Keratinocyte (primary cell): ENCODE measurements around the gene XRCC2. TPM values are rescaled to one million over a fixed set of nuclear protein-coding genes. Genes with fewer than 3 reads are reported as not detected.
"Not testable (repeated sequence)": the region's sequence is repeated elsewhere in the genome, so short reads cannot be mapped to it uniquely, and the experiment has no call there.

Source experiments
- DNase-seq: peaks from one replicate; pipeline ENCODE4 v3.0.0-alpha.2; 2011; ENCODE audit warnings: low read depth, missing footprints, low spot score
- FAIRE-seq: peaks from 2 replicates; lab custom pipeline; 2011; peaks lifted over from hg19 to GRCh38; lab: Jason Lieb, UNC
- H2AFZ ChIP-seq: 2 replicates; pipeline ENCODE4 v1.6.0; 2012; ENCODE audit warnings: low read length, control low read depth, inconsistent platforms; ENCODE audit not compliant: control insufficient read depth
- H3K27ac ChIP-seq: 2 replicates; pipeline ENCODE4 v1.5.1; 2011; ENCODE audit warnings: low read length; ENCODE audit not compliant: control insufficient read depth, insufficient read depth
- H3K27me3 ChIP-seq: 3 replicates; pipeline ENCODE4 v1.6.0; 2011; ENCODE audit warnings: low read length; ENCODE audit not compliant: control insufficient read depth, insufficient read depth; ENCODE audit errors: extremely low read depth
- H3K36me3 ChIP-seq, 2 experiments: 2 replicates in 1 of 2; 3 replicates in 1 of 2; pipeline ENCODE4 v1.5.1; 2011; ENCODE audit warnings: low read length in 2 of 2, mild to moderate bottlenecking in 1 of 2; ENCODE audit not compliant: control insufficient read depth in 2 of 2, insufficient read depth in 2 of 2; ENCODE audit errors: extremely low read depth in 1 of 2
- H3K4me1 ChIP-seq: 3 replicates; pipeline ENCODE4 v1.5.1; 2011; ENCODE audit warnings: low read length; ENCODE audit not compliant: control insufficient read depth, insufficient read depth; ENCODE audit errors: extremely low read depth
- H3K4me2 ChIP-seq: 3 replicates; pipeline ENCODE4 v1.6.0; 2011; ENCODE audit warnings: low read depth, low read length; ENCODE audit not compliant: control insufficient read depth, insufficient read depth; ENCODE audit errors: extremely low read depth
- H3K4me3 ChIP-seq, 3 experiments: fragments of 200-600 bp in 1 of 3; sonication (generic) in 1 of 3; 2 replicates in 2 of 3; 3 replicates in 1 of 3; pipeline ENCODE4 v1.5.1; 2011 to 2016; ENCODE audit warnings: low read length in 3 of 3, mild to moderate bottlenecking in 3 of 3, control low read depth in 2 of 3, inconsistent platforms in 1 of 3, low read depth in 1 of 3, mixed read lengths in 1 of 3, mixed run types in 1 of 3, moderate library complexity in 1 of 3; ENCODE audit not compliant: control insufficient read depth in 2 of 3, insufficient read depth in 2 of 3; ENCODE audit errors: extremely low read depth in 1 of 3
- H3K79me2 ChIP-seq: 2 replicates; pipeline ENCODE4 v1.6.0; 2012; ENCODE audit warnings: low read length; ENCODE audit not compliant: control insufficient read depth, insufficient read depth
- H3K9ac ChIP-seq: 3 replicates; pipeline ENCODE4 v1.6.0; 2011; ENCODE audit warnings: low read length; ENCODE audit not compliant: control insufficient read depth, insufficient read depth; ENCODE audit errors: extremely low read depth
- H3K9me1 ChIP-seq: 3 replicates; pipeline ENCODE4 v1.6.0; 2011; ENCODE audit warnings: low read length; ENCODE audit not compliant: control insufficient read depth, insufficient read depth; ENCODE audit errors: extremely low read depth
- H3K9me3 ChIP-seq: 2 replicates; pipeline ENCODE4 v1.5.1; 2012; ENCODE audit warnings: low read depth, low read length; ENCODE audit not compliant: control insufficient read depth
- H4K20me1 ChIP-seq: 3 replicates; pipeline ENCODE4 v1.6.0; 2011; ENCODE audit warnings: low read length; ENCODE audit not compliant: control insufficient read depth, insufficient read depth; ENCODE audit errors: extremely low read depth
- EZH2 ChIP-seq: IDR thresholded peaks from one replicate; pipeline ENCODE4 v1.6.1; 2012; ENCODE audit warnings: inconsistent platforms, mild to moderate bottlenecking, low read length, moderate library complexity
- dilution Hi-C: fragments of 300-500 bp; cut with MboI; formaldehyde crosslinking; loops from one replicate; pipeline ENCODE4 v1.7.0; 2020; ENCODE audit warnings: low sequenced_read_pairs; ENCODE audit not compliant: extremely low pct_ligation_motif_present
- polyA minus RNA-seq, 3 experiments: library from RNA; depleted of rRNA, polyadenylated mRNA; stranded (reverse); fragments of >200 nt; gene quantifications; 1 replicate in 1 of 3; 2 replicates in 1 of 3; 3 replicates in 1 of 3; pipeline ENCODE4 v1.2.3, GENCODE V29; 2011
- polyA plus RNA-seq, 5 experiments: library from polyadenylated mRNA; depleted of rRNA in 3 of 5; stranded (reverse) in 3 of 5; stranded (forward) in 1 of 5; unstranded in 1 of 5; fragments of >200 nt; gene quantifications; 1 replicate in 1 of 5; 2 replicates in 3 of 5; 3 replicates in 1 of 5; pipeline versions ENCODE4 v1.2.1 to v1.2.3, GENCODE V29; 2011 to 2012; ENCODE audit warnings: missing spikeins in 2 of 5, low read depth in 1 of 5, low replicate concordance in 1 of 5
- TF ChIP-seq, protein P1 (sequence below), 3 experiments: IDR thresholded peaks in 1 of 3; conservative IDR thresholded peaks in 1 of 3; optimal IDR thresholded peaks in 1 of 3; 2 replicates in 2 of 3; 3 replicates in 1 of 3; pipeline versions ENCODE3 to v1.5.1; 2011; ENCODE audit warnings: low read length in 3 of 3, mild to moderate bottlenecking in 3 of 3, moderate library complexity in 2 of 3, control low read depth in 1 of 3, inconsistent platforms in 1 of 3; ENCODE audit not compliant: insufficient read depth in 2 of 3; ENCODE audit errors: extremely low read depth in 1 of 3

XRCC2 gene
- 0.86 to 3.8 TPM (median 2.0 TPM) in 3 replicates for polyA plus RNA-seq
- 0.42 TPM for polyA plus RNA-seq (2011; ENCODE audit: low read depth)
- 0.48 and 0.84 TPM in 2 replicates for polyA plus RNA-seq (2011; cell fraction: cytosol; rRNA removed)
- 2.5 and 3.1 TPM in 2 replicates for polyA plus RNA-seq (2011; cell fraction: nucleus; rRNA removed)
- 0.13 and 2.0 TPM in 2 replicates for polyA plus RNA-seq (2012; ENCODE audit: low replicate concordance)
- polyA minus RNA-seq: 0.43 to 3.5 TPM (median 0.62 TPM) in 3 replicates
- polyA minus RNA-seq (2011; cell fraction: cytosol; rRNA and poly(A)+ RNA removed): 0.58 TPM
- 1.3 and 1.6 TPM in 2 replicates for polyA minus RNA-seq (2011; cell fraction: nucleus; rRNA and poly(A)+ RNA removed)

DNA sequence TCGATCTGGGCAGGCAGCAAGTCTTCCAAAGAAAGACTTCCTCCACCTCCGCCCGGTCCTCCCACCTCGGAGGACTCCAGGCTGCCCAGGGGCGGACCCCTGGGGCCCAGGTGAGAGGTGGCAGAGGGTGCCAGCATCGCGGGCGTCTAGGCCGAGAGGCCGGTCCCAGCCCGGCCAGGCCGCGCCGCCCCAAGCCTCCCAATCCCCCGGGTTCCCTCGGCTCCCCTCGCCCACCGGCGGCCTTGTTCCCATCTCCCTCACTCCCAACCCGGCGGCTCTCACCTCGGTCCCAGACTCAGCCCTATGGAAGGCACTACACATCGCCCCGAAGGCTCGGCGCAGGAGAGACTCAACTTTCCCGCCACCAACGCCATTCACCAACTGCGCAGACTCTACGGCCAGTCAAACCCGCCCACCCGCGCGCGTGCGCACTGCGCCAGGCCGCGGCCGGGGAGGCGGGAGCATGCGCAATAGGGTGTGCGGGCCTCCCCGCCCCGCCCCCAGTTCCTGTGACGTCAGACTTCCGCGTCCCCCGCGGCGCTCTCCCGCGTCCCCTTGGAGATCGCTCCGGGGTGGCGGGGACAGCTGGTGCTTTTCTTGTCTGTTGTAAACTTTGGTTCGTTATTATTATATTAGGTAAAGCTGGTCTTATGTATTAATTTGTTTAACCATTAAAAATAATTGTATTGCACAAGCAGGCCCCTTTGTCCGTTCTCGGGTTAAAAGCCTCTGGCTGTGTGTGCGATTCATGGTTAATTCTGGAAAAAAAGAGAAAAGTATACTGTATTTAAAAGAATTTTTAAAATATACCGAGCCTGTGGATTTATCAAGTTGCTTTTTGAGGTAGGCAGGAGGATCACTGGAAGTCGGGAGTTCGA lies at the start of gene XRCC2:
XRCC2 (minus strand) TSS at position 383 of the 878 bp plus-strand sequence; CDS start at position 321, 62 bp downstream.
- Histone ChIP-seq H3K27ac (peak within 1 kb of the TSS; percentile 80), H3K36me3 (no peaks in the 10 kb centered on the region), H3K4me1 (peaks cover 7% of the 10 kb centered on the region), H3K4me2 (peak within 1 kb of the TSS; percentile 97), H3K27me3 (no peaks in the 10 kb centered on the region), H3K79me2 (peaks cover 44% of the 10 kb centered on the region), H4K20me1 (no peaks in the 10 kb centered on the region), H3K9me3 (no peaks in the 10 kb centered on the region), H3K9ac (peak within 1 kb of the TSS; percentile 82), H3K9me1 (no peaks in the 10 kb centered on the region), H2AFZ (peak within 1 kb of the TSS; percentile 94), H3K4me3 (peak within 1 kb of the TSS; percentile 70 to 92 (median 90))
- no peak for TF ChIP-seq EZH2
- TF ChIP-seq, protein P1, sequence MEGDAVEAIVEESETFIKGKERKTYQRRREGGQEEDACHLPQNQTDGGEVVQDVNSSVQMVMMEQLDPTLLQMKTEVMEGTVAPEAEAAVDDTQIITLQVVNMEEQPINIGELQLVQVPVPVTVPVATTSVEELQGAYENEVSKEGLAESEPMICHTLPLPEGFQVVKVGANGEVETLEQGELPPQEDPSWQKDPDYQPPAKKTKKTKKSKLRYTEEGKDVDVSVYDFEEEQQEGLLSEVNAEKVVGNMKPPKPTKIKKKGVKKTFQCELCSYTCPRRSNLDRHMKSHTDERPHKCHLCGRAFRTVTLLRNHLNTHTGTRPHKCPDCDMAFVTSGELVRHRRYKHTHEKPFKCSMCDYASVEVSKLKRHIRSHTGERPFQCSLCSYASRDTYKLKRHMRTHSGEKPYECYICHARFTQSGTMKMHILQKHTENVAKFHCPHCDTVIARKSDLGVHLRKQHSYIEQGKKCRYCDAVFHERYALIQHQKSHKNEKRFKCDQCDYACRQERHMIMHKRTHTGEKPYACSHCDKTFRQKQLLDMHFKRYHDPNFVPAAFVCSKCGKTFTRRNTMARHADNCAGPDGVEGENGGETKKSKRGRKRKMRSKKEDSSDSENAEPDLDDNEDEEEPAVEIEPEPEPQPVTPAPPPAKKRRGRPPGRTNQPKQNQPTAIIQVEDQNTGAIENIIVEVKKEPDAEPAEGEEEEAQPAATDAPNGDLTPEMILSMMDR (optimal IDR thresholded peaks at IDR 0.05 in 1 of 3, IDR thresholded peaks at IDR 0.05 in 1 of 3, conservative IDR thresholded peaks at IDR 0.05 in 1 of 3; ENCODE audit: extremely low read depth in 1 of 3, insufficient read depth in 2 of 3, low read length in 3 of 3): no peak
- DNase-seq (peak; percentile 55), FAIRE-seq (no peak)
- dilution Hi-C loops: no loop called here

DNA sequence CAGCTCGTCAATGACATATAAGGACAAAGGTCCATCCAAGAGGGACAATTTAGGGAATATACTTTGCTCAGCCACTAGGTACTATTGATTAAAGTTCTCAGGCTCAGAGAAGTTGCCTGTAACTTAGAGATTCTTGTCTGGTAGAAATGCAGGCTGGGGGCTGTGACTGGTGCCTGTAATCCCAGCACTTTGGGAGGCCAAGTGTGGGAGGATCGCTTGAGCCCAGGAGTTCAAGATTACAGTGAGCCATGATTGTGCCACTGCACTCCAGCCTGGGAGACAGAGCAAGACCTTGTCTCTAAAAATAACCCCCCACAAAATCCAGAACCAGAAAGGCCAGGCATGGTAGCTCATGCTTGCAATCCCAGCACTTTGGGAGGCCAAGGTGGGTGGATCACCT lies 47.4 kb upstream of the XRCC2 start:
- TF ChIP-seq EZH2: no peak
- TF ChIP-seq, protein P1 (optimal IDR thresholded peaks at IDR 0.05 in 1 of 3, IDR thresholded peaks at IDR 0.05 in 1 of 3, conservative IDR thresholded peaks at IDR 0.05 in 1 of 3; ENCODE audit: extremely low read depth in 1 of 3, insufficient read depth in 2 of 3, low read length in 3 of 3): no peak
- DNase-seq: no peak
- Histone ChIP-seq H3K27ac (no peak overlapping the region), H3K27me3 (no peaks in the 10 kb centered on the region), H3K4me1 (no peaks in the 10 kb centered on the region), H3K4me2 (no peak overlapping the region), H3K9me3 (no peaks in the 10 kb centered on the region), H2AFZ (no peak overlapping the region), H3K9ac (no peak overlapping the region), H3K4me3 (no peak overlapping the region), H3K9me1 (no peaks in the 10 kb centered on the region), H3K36me3 (no peaks in the 10 kb centered on the region), H3K79me2 (no peaks in the 10 kb centered on the region), H4K20me1 (no peaks in the 10 kb centered on the region)
- no peak for FAIRE-seq
- dilution Hi-C loops: no loop called here

DNA sequence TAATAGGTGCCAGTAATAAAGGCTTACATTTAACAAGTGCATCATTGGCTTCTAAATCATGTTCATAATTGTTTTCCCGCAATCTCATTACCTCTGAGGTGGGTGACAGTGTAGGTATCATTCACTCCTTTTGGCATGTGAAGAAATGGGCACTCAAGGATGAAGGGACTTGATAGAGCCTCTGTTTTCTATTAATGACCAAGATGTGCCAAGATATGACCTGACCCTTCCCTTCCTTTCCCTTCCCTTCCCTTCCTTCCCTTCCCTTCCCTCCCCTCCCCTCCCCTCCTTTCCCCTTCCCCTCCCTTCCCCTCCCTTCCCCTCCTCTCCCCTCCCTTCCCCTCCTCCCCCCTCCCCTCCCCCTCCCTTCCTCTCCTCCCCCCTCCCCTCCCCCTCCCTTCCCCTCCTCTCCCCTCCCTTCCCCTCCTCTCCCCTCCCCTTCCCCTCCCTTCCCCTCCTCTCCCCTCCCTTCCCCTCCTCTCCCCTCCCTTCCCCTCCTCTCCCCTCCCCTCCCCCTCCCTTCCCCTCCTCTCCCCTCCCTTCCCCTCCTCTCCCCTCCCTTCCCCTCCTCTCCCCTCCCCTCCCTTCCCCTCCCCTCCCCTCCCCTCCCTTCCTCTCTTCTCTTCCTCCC lies 36.6 kb upstream of the XRCC2 start:
- H2AFZ ChIP-seq, H3K27me3 ChIP-seq, DNase-seq, H3K4me1 ChIP-seq, H3K79me2 ChIP-seq, H3K9me1 ChIP-seq, H4K20me1 ChIP-seq, dilution Hi-C loops, H3K4me3 ChIP-seq, H3K4me2 ChIP-seq, H3K27ac ChIP-seq, H3K36me3 ChIP-seq, H3K9me3 ChIP-seq, H3K9ac ChIP-seq, FAIRE-seq: not testable (repeated sequence)
